RWPE1 (cell line): ENCODE data around the gene RGS12.

Source experiments
- CTCF ChIA-PET: fragments of 350-600 bp; sonication (Branson Sonifier 250); formaldehyde crosslinking; extraction: SDS; loops from one replicate; lab custom pipeline; 2021; lab: Yijun Ruan, JAX
- POLR2A ChIA-PET: fragments of 400-600 bp; formaldehyde crosslinking; extraction: SDS; loops from one replicate; lab custom pipeline; 2020; ENCODE audit warnings: antibody characterized with exemption; ENCODE audit not compliant: low non-redundant PET; lab: Yijun Ruan, JAX
- DNase-seq: peaks from one replicate; pipeline ENCODE4 v3.0.0; 2012; ENCODE audit warnings: low spot score
- H3K27ac ChIP-seq: fragments of 450-650 bp; 2 replicates; pipeline ENCODE4 v1.5.1; 2017
- TF ChIP-seq, protein P1 (sequence below): fragments of 450-650 bp; conservative IDR thresholded peaks from 2 replicates; pipeline ENCODE4 v1.5.1; 2017; ENCODE audit warnings: low read depth, mild to moderate bottlenecking

The RGS12 gene

DNA sequence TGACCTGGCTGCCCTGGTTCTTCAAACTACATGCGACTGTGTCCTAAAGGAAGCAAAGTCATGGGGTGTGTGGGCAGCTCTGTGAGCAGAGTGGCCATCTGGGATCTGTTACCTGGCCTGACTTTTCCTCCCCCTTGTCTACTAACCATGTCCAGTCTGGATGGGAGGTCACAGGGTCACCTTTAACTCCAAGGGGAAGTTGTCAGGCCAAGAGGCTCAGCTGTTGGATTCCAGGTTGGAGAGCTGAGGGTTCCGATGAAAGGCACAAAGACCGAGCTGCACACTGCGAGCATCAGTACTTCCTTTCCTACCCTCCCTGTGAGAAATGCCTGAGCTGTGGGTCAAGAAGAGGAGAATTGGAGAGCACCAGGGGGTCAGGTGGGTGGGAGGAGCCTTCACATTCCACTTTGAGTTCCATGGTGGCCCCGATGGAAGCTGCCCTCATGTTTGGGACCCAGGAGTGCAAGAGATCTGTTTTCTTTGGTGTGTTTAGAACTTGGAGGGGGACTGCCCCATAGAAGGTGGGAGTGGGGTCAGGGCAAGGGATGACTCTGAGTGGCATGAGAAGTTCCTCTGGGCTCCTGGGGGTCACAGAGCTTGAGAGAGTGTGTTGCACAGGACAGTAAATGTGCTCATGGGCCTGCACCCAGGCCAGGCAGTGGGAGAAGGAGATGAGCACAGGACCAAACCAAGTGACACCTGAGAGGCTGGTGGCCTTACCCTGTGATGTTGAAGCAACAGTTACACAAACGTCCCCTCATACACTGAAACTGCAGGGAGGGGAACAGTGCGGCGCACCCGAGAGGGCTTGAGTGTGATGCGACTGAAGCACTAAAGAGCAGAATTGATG is 36.2 kb downstream of the RGS12 start:
- CTCF ChIA-PET = no interaction called here
- no peak for DNase-seq
- TF ChIP-seq, protein P1, sequence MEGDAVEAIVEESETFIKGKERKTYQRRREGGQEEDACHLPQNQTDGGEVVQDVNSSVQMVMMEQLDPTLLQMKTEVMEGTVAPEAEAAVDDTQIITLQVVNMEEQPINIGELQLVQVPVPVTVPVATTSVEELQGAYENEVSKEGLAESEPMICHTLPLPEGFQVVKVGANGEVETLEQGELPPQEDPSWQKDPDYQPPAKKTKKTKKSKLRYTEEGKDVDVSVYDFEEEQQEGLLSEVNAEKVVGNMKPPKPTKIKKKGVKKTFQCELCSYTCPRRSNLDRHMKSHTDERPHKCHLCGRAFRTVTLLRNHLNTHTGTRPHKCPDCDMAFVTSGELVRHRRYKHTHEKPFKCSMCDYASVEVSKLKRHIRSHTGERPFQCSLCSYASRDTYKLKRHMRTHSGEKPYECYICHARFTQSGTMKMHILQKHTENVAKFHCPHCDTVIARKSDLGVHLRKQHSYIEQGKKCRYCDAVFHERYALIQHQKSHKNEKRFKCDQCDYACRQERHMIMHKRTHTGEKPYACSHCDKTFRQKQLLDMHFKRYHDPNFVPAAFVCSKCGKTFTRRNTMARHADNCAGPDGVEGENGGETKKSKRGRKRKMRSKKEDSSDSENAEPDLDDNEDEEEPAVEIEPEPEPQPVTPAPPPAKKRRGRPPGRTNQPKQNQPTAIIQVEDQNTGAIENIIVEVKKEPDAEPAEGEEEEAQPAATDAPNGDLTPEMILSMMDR = no peak
- POLR2A ChIA-PET = no interaction called here
- no peak overlapping the region for H3K27ac ChIP-seq

DNA sequence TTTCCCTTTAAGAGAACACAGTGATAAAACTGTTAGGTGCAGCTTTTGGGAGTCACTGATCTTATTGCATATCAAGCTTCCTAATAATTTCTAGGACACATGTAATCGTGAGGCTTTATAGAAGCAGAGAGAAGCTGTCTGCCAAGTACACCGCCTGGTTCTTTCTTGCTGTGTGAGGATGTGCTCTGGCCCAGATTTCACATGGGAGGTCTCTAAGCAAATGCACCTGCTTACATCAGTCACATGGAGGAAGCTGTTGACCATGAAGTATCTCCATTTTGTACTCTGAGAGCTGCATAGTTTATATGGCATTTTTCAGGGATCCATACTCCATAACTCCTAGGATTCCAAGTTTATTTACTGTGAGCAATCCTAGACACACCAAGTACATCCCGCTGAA is 37.1 kb downstream of the RGS12 start:
- TF ChIP-seq, protein P1 = no peak
- CTCF ChIA-PET = no interaction called here
- no peak overlapping the region for H3K27ac ChIP-seq
- POLR2A ChIA-PET = no interaction called here
- no peak for DNase-seq

- POLR2A ChIA-PET = no interaction called here
Observed at GRCh38 chr4:3330707-3331106, 37.9 kb downstream of the RGS12 start.

DNA sequence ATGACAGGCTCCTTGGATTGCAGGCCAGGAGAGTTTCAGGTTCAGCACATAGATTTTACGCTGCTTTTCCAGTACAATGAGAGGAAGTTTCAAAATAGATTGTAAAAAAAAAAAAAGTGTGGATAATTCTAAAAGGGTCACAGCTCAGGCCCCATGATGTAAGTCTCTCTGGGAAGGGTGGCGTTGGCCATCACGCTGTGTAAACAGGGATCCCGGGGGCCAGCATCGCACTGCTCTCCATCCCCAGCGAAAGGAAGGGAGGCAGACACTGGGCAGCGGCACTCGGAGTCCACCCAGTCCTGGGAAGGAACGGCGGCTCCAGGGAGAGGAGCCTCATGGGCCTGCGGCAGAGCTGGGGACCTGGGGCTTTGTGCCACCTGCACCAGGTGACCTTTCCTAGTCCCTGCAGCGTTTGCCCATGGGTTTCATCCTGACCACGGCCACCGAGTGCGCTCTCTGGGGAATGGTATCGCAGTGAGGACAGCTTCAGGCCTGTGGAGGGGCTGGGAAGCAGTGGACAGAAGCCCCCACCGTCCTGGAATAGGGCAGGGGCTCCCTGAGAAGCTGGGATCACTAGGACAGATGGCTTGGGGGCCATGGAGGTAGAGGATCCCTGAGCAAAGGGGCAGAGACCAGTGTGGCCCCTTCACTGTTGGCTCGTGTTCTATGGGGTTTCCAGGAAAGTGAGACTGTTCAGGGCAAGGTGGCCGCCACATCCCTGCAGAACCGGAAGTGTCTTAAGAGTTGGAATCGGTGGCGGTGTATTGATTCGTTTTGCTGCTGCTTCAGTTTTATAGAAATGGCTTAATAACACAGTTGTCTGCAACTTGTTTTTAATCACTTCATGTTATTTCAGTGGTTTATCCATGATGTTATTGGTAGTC is 38.9 kb downstream of the RGS12 start:
- no peak overlapping the region for H3K27ac ChIP-seq
- TF ChIP-seq, protein P1 = no peak
- no peak for DNase-seq
- CTCF ChIA-PET = interaction anchor here (0.6 kb wide), 1 partner anchor 623 kb away, joined by 3 read pairs; no protein-coding TSS in a partner anchor
- POLR2A ChIA-PET = no interaction called here

More at GRCh38 chr4:3330707-3331106, 37.9 kb downstream of the RGS12 start:
- DNase-seq = no peak
- CTCF ChIA-PET = no interaction called here
- TF ChIP-seq, protein P1 = no peak
- H3K27ac ChIP-seq = no peak overlapping the region

GRCh38 chr4:3332498-3332897 is 39.7 kb downstream of the RGS12 start:
- TF ChIP-seq, protein P1 = no peak
- ChIA-PET POLR2A (no interaction called here), CTCF (interaction anchor here (0.6 kb wide), 1 partner anchor 624 kb away, joined by 3 read pairs; no protein-coding TSS in a partner anchor)
- no peak overlapping the region for H3K27ac ChIP-seq
- no peak for DNase-seq

- POLR2A ChIA-PET = no interaction called here
- CTCF ChIA-PET = interaction anchor here (0.9 kb wide), 1 partner anchor 20 kb away, joined by 3 read pairs; no protein-coding TSS in a partner anchor
- no peak for DNase-seq
- TF ChIP-seq, protein P1 = no peak
- H3K27ac ChIP-seq = no peak overlapping the region
Observed at GRCh38 chr4:3334316-3334715, 41.5 kb downstream of the RGS12 start.
